Activated CD4-positive, alpha-beta T cell treated with anti-CD3 and anti-CD28 coated beads for 4 hours (primary cell): Measurements from ENCODE around the gene TBCCD1.
"Not testable (repeated sequence)": the region's sequence is repeated elsewhere in the genome, so short reads cannot be mapped to it uniquely, and the experiment has no call there.

Experiments
- DNase-seq, 2 donors: peaks; one replicate each; pipeline ENCODE4 v3.0.0-alpha.2; 2020

TBCCD1 gene

GRCh38 chr3:186517218-186517617 lies 49.9 kb downstream of the TBCCD1 start:
- no peak for DNase-seq

- no peak for DNase-seq
Measured at GRCh38 chr3:186516646-186517045, 50.5 kb downstream of the TBCCD1 start.

- no peak for DNase-seq
Measured at GRCh38 chr3:186515125-186515524, 52.0 kb downstream of the TBCCD1 start.

GRCh38 chr3:186514296-186515002 lies 52.7 kb downstream of the TBCCD1 start:
- no peak for DNase-seq

- no peak for DNase-seq
Measured at GRCh38 chr3:186513386-186513785, 53.8 kb downstream of the TBCCD1 start.

GRCh38 chr3:186512570-186513302 lies 54.4 kb downstream of the TBCCD1 start:
- DNase-seq: no peak

GRCh38 chr3:186511702-186512101 lies 55.4 kb downstream of the TBCCD1 start:
- no peak for DNase-seq

GRCh38 chr3:186511245-186511644 lies 55.9 kb downstream of the TBCCD1 start:
- DNase-seq: no peak

- no peak for DNase-seq
Measured at GRCh38 chr3:186510374-186511079, 56.6 kb downstream of the TBCCD1 start.

- DNase-seq: no peak
Measured at GRCh38 chr3:186509423-186509822, 57.7 kb downstream of the TBCCD1 start.

- DNase-seq: peak in 1 of 2 donors; percentile 9
Measured at GRCh38 chr3:186506857-186507256, 60.3 kb downstream of the TBCCD1 start.

- no peak for DNase-seq
Measured at GRCh38 chr3:186506191-186506739, 60.9 kb downstream of the TBCCD1 start.

GRCh38 chr3:186502966-186503712 lies 64.0 kb downstream of the TBCCD1 start:
- no peak for DNase-seq

- no peak for DNase-seq
Measured at GRCh38 chr3:186502138-186502948, 64.8 kb downstream of the TBCCD1 start.

- DNase-seq: not testable (repeated sequence)
Measured at GRCh38 chr3:186499949-186500348, 67.2 kb downstream of the TBCCD1 start.

GRCh38 chr3:186498022-186498421 lies 69.1 kb downstream of the TBCCD1 start:
- not testable (repeated sequence) for DNase-seq

GRCh38 chr3:186497608-186498007 lies 69.5 kb downstream of the TBCCD1 start:
- no peak for DNase-seq

- no peak for DNase-seq
Measured at GRCh38 chr3:186496635-186497034, 70.5 kb downstream of the TBCCD1 start.
